Measurements from ENCODE around the gene TIMM13.

The TIMM13 gene

GRCh38 chr19:2454962-2455850 is 27.8 kb upstream of the TIMM13 start:
- Histone ChIP-seq H3F3A (ENCODE audit: insufficient read depth) (peaks cover 13% of the 10 kb centered on the region; the same call in 1 of the 2 replicates), H4K20me1 (ENCODE audit: low read depth, low read length) (peaks cover 7% of the 10 kb centered on the region; the same call in 1 of the 2 replicates), H2AFZ (ENCODE audit: low read depth, low read length, severe bottlenecking) (no peak overlapping the region), H3K9me2 (replicated peaks; ENCODE audit: insufficient read depth, low read length) (no peaks in the 10 kb centered on the region), H3K9ac (ENCODE audit: low read length) (peak overlapping the region; percentile 100), H3K9me3 (ENCODE audit: insufficient read depth, low read length) (no peaks in the 10 kb centered on the region), H3K79me2 (ENCODE audit: insufficient read depth, low read length) (peaks cover 63% of the 10 kb centered on the region), H3K4me3 (ENCODE audit: insufficient read depth, low read length, poor library complexity, severe bottlenecking) (peak overlapping the region; percentile 96), H3K27me3 (ENCODE audit: low read length) (no peaks in the 10 kb centered on the region), H3K36me3 (ENCODE audit: low read length) (no peaks in the 10 kb centered on the region), H3K4me2 (ENCODE audit: low read depth, low read length, poor library complexity, severe bottlenecking) (peak overlapping the region; percentile 77), H3K27ac (ENCODE audit: low read depth, low read length) (peak overlapping the region; percentile 86)
- no peak for TF ChIP-seq CTCF (IDR thresholded peaks at IDR 0.05; ENCODE audit: insufficient read depth, low read length, poor library complexity, severe bottlenecking)
- no peak for TF ChIP-seq EZH2phosphoT487 (conservative IDR thresholded peaks at IDR 0.05; ENCODE audit: low read length)

- no peaks in the 10 kb centered on the region for H3K9me2 ChIP-seq (replicated peaks; ENCODE audit: insufficient read depth, low read length)
- no peak overlapping the region for H2AFZ ChIP-seq (ENCODE audit: low read depth, low read length, severe bottlenecking)
- H3K36me3 ChIP-seq (ENCODE audit: low read length): no peaks in the 10 kb centered on the region
- no peak overlapping the region for H3K4me3 ChIP-seq (ENCODE audit: insufficient read depth, low read length, poor library complexity, severe bottlenecking)
- H3K27ac ChIP-seq (ENCODE audit: low read depth, low read length): peak overlapping the region; percentile 86; the same call in 1 of the 2 replicates
- peaks cover 70% of the 10 kb centered on the region for H3K79me2 ChIP-seq (ENCODE audit: insufficient read depth, low read length)
- TF ChIP-seq CTCF (IDR thresholded peaks at IDR 0.05; ENCODE audit: insufficient read depth, low read length, poor library complexity, severe bottlenecking) (no peak), EZH2phosphoT487 (conservative IDR thresholded peaks at IDR 0.05; ENCODE audit: low read length) (no peak)
- peak overlapping the region; percentile 100 for H3K9ac ChIP-seq (ENCODE audit: low read length)
- peaks cover 13% of the 10 kb centered on the region; the same call in 1 of the 2 replicates for H3F3A ChIP-seq (ENCODE audit: insufficient read depth)
- peaks cover 7% of the 10 kb centered on the region; the same call in 1 of the 2 replicates for H4K20me1 ChIP-seq (ENCODE audit: low read depth, low read length)
- no peaks in the 10 kb centered on the region for H3K9me3 ChIP-seq (ENCODE audit: insufficient read depth, low read length)
- peak overlapping the region; percentile 77 for H3K4me2 ChIP-seq (ENCODE audit: low read depth, low read length, poor library complexity, severe bottlenecking)
- no peaks in the 10 kb centered on the region for H3K27me3 ChIP-seq (ENCODE audit: low read length)
Measured at GRCh38 chr19:2454199-2454961, 27.0 kb upstream of the TIMM13 start.

GRCh38 chr19:2453431-2454025 is 26.1 kb upstream of the TIMM13 start:
- Histone ChIP-seq H3K4me2 (ENCODE audit: low read depth, low read length, poor library complexity, severe bottlenecking) (no peak overlapping the region), H3K4me3 (ENCODE audit: insufficient read depth, low read length, poor library complexity, severe bottlenecking) (no peak overlapping the region), H3K79me2 (ENCODE audit: insufficient read depth, low read length) (peaks cover 79% of the 10 kb centered on the region), H3K36me3 (ENCODE audit: low read length) (no peaks in the 10 kb centered on the region), H3K9me2 (replicated peaks; ENCODE audit: insufficient read depth, low read length) (no peaks in the 10 kb centered on the region), H2AFZ (ENCODE audit: low read depth, low read length, severe bottlenecking) (no peak overlapping the region), H3F3A (ENCODE audit: insufficient read depth) (peaks cover 13% of the 10 kb centered on the region; the same call in 1 of the 2 replicates), H3K9me3 (ENCODE audit: insufficient read depth, low read length) (no peaks in the 10 kb centered on the region), H3K27me3 (ENCODE audit: low read length) (no peaks in the 10 kb centered on the region), H3K9ac (ENCODE audit: low read length) (no peak overlapping the region), H3K27ac (ENCODE audit: low read depth, low read length) (no peak overlapping the region), H4K20me1 (ENCODE audit: low read depth, low read length) (peaks cover 10% of the 10 kb centered on the region)
- TF ChIP-seq CTCF (IDR thresholded peaks at IDR 0.05; ENCODE audit: insufficient read depth, low read length, poor library complexity, severe bottlenecking) (no peak), EZH2phosphoT487 (conservative IDR thresholded peaks at IDR 0.05; ENCODE audit: low read length) (no peak)

Data from SU-DHL-6 (cell line).